Measurements from ENCODE around the gene DAPK3.

DNA sequence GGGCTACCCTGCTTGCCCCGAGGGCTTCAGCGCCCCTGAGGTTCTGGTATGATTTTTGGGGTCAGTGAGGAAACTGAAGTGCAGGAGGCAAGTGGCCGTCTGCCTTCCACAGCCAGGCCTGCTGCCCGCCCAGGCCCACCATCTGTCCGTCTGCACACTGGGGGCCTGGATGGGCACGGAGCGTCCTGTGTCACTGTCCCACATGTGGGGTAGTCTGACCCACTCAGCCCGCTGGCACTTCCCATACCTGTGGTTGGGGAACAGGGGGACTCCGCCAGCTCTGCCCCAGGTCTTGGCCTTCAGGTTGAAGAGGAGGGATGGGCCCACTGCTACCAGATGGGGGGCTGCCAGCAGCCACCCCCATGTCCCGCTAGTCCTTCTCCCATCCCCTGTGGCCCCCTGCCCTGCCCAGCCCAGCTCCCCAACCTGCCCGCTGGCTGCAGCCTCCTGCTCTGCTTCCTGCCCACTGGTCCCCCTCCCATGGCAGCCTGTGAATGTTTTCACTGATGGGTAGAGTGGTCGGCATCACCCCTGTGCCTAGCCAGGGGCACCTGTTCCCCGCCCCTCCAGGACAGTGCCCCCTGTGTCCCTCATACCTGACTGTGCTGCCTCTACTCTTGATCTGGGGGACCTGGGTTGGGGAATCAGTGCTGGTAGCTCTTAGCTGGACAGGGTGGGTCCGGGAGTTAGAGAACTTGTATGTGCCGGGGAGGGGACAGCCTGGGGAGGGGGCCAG lies 46.2 kb upstream of the DAPK3 start:
- TF ChIP-seq EZH2phosphoT487 (IDR thresholded peaks at IDR 0.05; ENCODE audit: borderline replicate concordance, low read length), result no peak
- TF ChIP-seq, protein P1, sequence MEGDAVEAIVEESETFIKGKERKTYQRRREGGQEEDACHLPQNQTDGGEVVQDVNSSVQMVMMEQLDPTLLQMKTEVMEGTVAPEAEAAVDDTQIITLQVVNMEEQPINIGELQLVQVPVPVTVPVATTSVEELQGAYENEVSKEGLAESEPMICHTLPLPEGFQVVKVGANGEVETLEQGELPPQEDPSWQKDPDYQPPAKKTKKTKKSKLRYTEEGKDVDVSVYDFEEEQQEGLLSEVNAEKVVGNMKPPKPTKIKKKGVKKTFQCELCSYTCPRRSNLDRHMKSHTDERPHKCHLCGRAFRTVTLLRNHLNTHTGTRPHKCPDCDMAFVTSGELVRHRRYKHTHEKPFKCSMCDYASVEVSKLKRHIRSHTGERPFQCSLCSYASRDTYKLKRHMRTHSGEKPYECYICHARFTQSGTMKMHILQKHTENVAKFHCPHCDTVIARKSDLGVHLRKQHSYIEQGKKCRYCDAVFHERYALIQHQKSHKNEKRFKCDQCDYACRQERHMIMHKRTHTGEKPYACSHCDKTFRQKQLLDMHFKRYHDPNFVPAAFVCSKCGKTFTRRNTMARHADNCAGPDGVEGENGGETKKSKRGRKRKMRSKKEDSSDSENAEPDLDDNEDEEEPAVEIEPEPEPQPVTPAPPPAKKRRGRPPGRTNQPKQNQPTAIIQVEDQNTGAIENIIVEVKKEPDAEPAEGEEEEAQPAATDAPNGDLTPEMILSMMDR (IDR thresholded peaks at IDR 0.05; ENCODE audit: low read depth, low read length, poor library complexity, severe bottlenecking), result no peak

Measured in DOHH2 (cell line).